RWPE2 (cell line): ENCODE data around the gene DGCR2.
"Not testable (repeated sequence)": the region's sequence is repeated elsewhere in the genome, so short reads cannot be mapped to it uniquely, and the experiment has no call there.

Experiments used
- ATAC-seq: fragments of 200-7000 bp; cut with Tn5 transposase; 3 replicates; pipeline ENCODE4 v1.9.1; 2021; ENCODE audit warnings: low read depth
- DNase-seq: peaks from one replicate; pipeline ENCODE4 v3.0.0-alpha.2; 2020; ENCODE audit warnings: low spot score
- H3K27ac ChIP-seq: fragments of 450-650 bp; 2 replicates; pipeline ENCODE4 v1.5.1; 2017; ENCODE audit warnings: mild to moderate bottlenecking; ENCODE audit not compliant: poor library complexity, severe bottlenecking
- H3K27me3 ChIP-seq: fragments of 250-450 bp; sonication (Bioruptor Pico); 2 replicates; pipeline ENCODE4 v1.5.1; 2021; ENCODE audit warnings: mild to moderate bottlenecking, moderate library complexity; ENCODE audit not compliant: insufficient read depth, poor library complexity, severe bottlenecking
- H3K36me3 ChIP-seq: fragments of 250-450 bp; sonication (Bioruptor Pico); 2 replicates; pipeline ENCODE4 v1.5.1; 2020; ENCODE audit warnings: low read depth, mild to moderate bottlenecking, moderate library complexity
- H3K4me1 ChIP-seq: fragments of 250-450 bp; sonication (Bioruptor Pico); 2 replicates; pipeline ENCODE4 v1.5.1; 2021; ENCODE audit warnings: mild to moderate bottlenecking, moderate library complexity; ENCODE audit not compliant: insufficient read depth, poor library complexity, severe bottlenecking
- H3K4me3 ChIP-seq: fragments of 250-450 bp; sonication (Bioruptor Pico); 2 replicates; pipeline ENCODE4 v1.5.1; 2021; ENCODE audit warnings: mild to moderate bottlenecking, moderate library complexity; ENCODE audit not compliant: severe bottlenecking
- H3K9me3 ChIP-seq: fragments of 250-450 bp; sonication (Bioruptor Pico); 2 replicates; pipeline ENCODE4 v1.5.1; 2021; ENCODE audit warnings: mild to moderate bottlenecking, moderate library complexity; ENCODE audit not compliant: severe bottlenecking
- TF ChIP-seq, protein P1 (sequence below): fragments of 450-650 bp; IDR thresholded peaks from one replicate; pipeline ENCODE4 v1.5.1; 2017; ENCODE audit warnings: mild to moderate bottlenecking, moderate library complexity; ENCODE audit not compliant: poor library complexity, severe bottlenecking

The DGCR2 gene

DNA sequence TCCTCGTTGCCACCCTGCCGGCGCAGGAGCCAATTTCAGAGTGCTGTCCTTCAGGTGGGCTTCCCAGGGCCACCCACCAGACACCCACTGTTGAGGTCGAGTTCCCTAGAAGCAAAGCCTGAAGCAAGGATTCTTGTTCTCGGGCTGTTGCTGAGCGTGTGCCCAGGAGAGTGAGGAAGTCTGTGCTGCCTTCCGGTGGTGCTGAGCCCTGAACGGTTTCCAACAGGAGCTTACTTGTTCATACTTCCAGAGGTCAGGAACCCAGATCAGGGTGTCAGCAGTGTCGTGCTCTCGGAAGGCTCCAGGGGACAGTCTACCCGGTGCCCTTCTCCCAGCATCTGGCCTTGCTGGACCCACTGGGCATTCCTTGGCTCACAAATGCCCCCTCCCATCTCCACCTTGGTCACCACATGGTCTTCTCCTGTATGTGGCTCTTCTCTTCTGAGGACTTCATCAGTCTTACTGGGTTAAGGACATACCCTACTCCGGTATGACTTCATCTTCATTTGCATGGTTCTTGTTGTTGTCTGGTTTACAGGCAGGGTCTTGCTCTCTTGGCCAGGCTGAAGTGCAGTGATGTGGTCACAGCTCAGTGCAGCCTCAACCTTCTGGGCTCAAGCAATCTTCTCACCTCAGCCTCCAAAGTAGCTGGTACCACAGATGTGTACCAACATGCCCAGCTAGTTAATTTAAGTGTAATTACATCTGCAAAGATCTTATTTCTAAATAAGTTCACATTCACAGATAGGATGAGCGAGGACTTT is 45.1 kb upstream of the DGCR2 start:
- ATAC-seq (no peak), DNase-seq (no peak)
- no peaks in the 10 kb centered on the region for H3K9me3 ChIP-seq
- TF ChIP-seq, protein P1, sequence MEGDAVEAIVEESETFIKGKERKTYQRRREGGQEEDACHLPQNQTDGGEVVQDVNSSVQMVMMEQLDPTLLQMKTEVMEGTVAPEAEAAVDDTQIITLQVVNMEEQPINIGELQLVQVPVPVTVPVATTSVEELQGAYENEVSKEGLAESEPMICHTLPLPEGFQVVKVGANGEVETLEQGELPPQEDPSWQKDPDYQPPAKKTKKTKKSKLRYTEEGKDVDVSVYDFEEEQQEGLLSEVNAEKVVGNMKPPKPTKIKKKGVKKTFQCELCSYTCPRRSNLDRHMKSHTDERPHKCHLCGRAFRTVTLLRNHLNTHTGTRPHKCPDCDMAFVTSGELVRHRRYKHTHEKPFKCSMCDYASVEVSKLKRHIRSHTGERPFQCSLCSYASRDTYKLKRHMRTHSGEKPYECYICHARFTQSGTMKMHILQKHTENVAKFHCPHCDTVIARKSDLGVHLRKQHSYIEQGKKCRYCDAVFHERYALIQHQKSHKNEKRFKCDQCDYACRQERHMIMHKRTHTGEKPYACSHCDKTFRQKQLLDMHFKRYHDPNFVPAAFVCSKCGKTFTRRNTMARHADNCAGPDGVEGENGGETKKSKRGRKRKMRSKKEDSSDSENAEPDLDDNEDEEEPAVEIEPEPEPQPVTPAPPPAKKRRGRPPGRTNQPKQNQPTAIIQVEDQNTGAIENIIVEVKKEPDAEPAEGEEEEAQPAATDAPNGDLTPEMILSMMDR: no peak
- H3K4me3 ChIP-seq: no peak overlapping the region
- H3K27ac ChIP-seq: no peak overlapping the region
- peaks cover 37% of the 10 kb centered on the region for H3K27me3 ChIP-seq
- no peaks in the 10 kb centered on the region for H3K36me3 ChIP-seq
- no peaks in the 10 kb centered on the region for H3K4me1 ChIP-seq

DNA sequence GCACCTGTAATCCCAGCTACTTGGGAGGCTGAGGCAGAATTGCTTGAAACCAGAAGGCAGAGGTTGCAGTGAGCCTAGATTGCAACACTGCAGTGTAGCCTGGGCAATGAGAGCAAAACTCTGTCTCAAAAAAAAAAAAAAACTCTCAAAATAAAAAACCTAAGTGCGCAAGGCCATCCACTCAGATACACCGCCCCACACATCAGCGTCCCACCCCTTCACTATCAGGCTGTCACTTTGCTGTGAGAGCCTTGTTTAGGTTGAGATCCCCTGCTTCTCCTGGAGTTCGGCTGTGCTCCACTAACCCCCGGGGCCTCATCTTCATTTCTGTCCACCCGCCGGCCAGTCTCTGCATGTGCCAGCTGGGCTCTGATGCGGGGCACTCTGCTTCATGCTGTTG is 44.2 kb upstream of the DGCR2 start:
- Histone ChIP-seq H3K27ac (no peak overlapping the region), H3K27me3 (peaks cover 37% of the 10 kb centered on the region), H3K4me3 (no peak overlapping the region), H3K4me1 (no peaks in the 10 kb centered on the region), H3K36me3 (no peaks in the 10 kb centered on the region), H3K9me3 (no peaks in the 10 kb centered on the region)
- ATAC-seq (no peak), DNase-seq (no peak)
- TF ChIP-seq, protein P1: no peak

DNA sequence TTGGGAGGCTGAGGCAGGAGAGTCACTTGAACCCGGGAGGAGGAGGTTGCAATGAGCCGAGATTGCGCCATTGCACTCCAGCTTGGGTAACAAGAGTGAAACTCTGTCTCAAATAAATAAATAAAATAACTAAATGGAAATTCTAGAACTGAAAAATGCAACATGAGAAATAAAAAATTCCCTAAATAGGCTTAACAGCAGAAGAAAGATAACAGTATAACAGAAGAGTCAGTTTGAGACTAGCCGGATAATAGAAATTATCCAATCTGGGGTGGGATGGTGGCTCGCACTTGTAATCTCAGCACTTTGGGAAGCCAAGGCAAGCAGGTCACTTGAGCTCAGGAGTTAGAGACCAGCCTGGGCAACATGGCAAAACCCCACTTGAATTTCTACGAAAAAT is 42.2 kb upstream of the DGCR2 start:
- Histone ChIP-seq H3K36me3 (no peaks in the 10 kb centered on the region), H3K4me3 (no peak overlapping the region), H3K4me1 (no peaks in the 10 kb centered on the region), H3K27ac (no peak overlapping the region), H3K9me3 (no peaks in the 10 kb centered on the region), H3K27me3 (peaks cover 30% of the 10 kb centered on the region)
- TF ChIP-seq, protein P1: no peak
- ATAC-seq: no peak
- no peak for DNase-seq

DNA sequence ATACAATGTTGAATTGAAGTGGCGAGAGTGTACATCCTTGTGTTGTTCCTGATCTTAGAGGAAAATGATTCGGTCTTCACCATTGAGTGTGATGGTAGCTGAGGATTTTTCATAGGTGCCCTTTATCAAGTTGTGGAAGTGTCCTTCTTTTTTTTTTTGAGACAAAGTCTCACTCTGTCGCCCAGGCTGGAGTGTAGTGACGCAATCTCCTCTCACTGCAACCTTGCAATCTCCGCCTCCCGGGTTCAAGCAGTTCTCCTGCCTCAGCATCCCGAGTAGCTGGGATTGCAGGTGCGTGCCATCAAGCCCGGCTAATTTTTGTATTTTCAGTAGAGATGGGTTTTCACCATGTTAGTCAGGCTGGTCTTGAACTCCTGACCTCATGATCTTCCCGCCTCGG is 36.4 kb upstream of the DGCR2 start:
- not testable (repeated sequence) for H3K27me3 ChIP-seq, ATAC-seq, DNase-seq, H3K4me1 ChIP-seq, H3K9me3 ChIP-seq, H3K4me3 ChIP-seq, H3K27ac ChIP-seq, H3K36me3 ChIP-seq

DNA sequence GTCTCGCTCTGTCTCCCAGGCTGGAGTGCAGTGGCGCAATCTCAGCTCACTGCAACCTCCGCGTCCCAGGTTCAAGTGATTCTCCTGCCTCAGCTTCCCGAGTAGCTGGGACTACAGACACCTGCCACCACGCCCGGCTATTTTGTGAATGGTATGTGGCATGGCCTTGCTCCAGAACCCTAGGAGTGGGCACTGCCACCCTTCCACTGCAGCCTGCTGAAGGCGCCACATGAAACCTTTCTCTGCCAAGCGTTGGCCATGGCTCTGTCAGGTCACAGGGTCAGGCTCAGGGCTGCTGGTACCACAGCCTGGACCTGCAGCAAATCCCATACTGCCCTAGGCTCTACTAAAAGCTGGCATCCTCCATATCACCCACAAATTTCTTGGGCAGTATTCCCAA is 33.9 kb upstream of the DGCR2 start:
- ATAC-seq, H3K36me3 ChIP-seq, H3K27ac ChIP-seq, H3K4me3 ChIP-seq, DNase-seq, H3K9me3 ChIP-seq, H3K4me1 ChIP-seq: not testable (repeated sequence)
- peaks cover 13% of the 10 kb centered on the region for H3K27me3 ChIP-seq
